MM.1S (cell line): Measurements from ENCODE around the gene GPS1.

ENCODE experiments used
- DNase-seq: peaks from one replicate; pipeline ENCODE4 v3.0.0-alpha.2; 2015
- H2AFZ ChIP-seq: fragments of 300-600 bp; sonication (generic); 2 replicates; pipeline ENCODE4 v1.6.0; 2016; ENCODE audit warnings: antibody characterized with exemption, low read length
- H3F3A ChIP-seq: fragments of 300-600 bp; sonication (generic); 2 replicates; pipeline ENCODE4 v1.6.1; 2016; ENCODE audit warnings: mild to moderate bottlenecking, antibody characterized with exemption, low read length, moderate library complexity, mixed read lengths; ENCODE audit not compliant: insufficient read depth
- H3K27ac ChIP-seq: fragments of 300-600 bp; sonication (generic); 2 replicates; pipeline ENCODE4 v1.5.1; 2016; ENCODE audit warnings: mild to moderate bottlenecking, low read length
- H3K27me3 ChIP-seq: fragments of 300-600 bp; sonication (generic); replicated peaks from 2 replicates; pipeline ENCODE4 v1.6.0; 2016; ENCODE audit warnings: low read length; ENCODE audit not compliant: insufficient read depth
- H3K36me3 ChIP-seq: fragments of 300-600 bp; sonication (generic); replicated peaks from 2 replicates; pipeline ENCODE4 v1.6.1; 2016; ENCODE audit warnings: mild to moderate bottlenecking, low read length, mixed read lengths; ENCODE audit not compliant: insufficient read depth
- H3K4me1 ChIP-seq: fragments of 300-600 bp; sonication (generic); 2 replicates; pipeline ENCODE4 v1.6.1; 2016; ENCODE audit warnings: low read length, mixed read lengths
- H3K4me2 ChIP-seq: fragments of 300-600 bp; sonication (generic); 2 replicates; pipeline ENCODE4 v1.6.0; 2016; ENCODE audit warnings: low read depth, low read length
- H3K4me3 ChIP-seq: fragments of 300-600 bp; sonication (generic); 2 replicates; pipeline ENCODE4 v1.5.1; 2016; ENCODE audit warnings: low read length, mixed read lengths
- H3K79me2 ChIP-seq: fragments of 300-600 bp; sonication (generic); 2 replicates; pipeline ENCODE4 v1.6.1; 2016; ENCODE audit warnings: mixed run types, low read length, mixed read lengths
- H3K9ac ChIP-seq: fragments of 300-600 bp; sonication (generic); 2 replicates; pipeline ENCODE4 v1.6.1; 2016; ENCODE audit warnings: low read length, mixed read lengths
- H3K9me2 ChIP-seq: fragments of 300-600 bp; sonication (generic); replicated peaks from 2 replicates; pipeline ENCODE4 v1.6.1; 2016; ENCODE audit warnings: mild to moderate bottlenecking, low read length, mixed read lengths; ENCODE audit not compliant: insufficient read depth
- H3K9me3 ChIP-seq: fragments of 300-600 bp; sonication (generic); replicated peaks from 2 replicates; pipeline ENCODE4 v1.6.1; 2016; ENCODE audit warnings: mild to moderate bottlenecking, low read length, mixed read lengths; ENCODE audit not compliant: insufficient read depth
- H4K20me1 ChIP-seq: fragments of 300-600 bp; sonication (generic); 2 replicates; pipeline ENCODE4 v1.6.1; 2016; ENCODE audit warnings: mild to moderate bottlenecking, low read length, moderate library complexity, mixed read lengths; ENCODE audit not compliant: insufficient read depth
- CTCF ChIP-seq: fragments of 300-600 bp; sonication (generic); IDR thresholded peaks from 2 replicates; pipeline ENCODE4 v1.5.1; 2016; ENCODE audit warnings: antibody characterized with exemption, low read length, mixed read lengths
- EZH2 ChIP-seq: fragments of 300-600 bp; sonication (generic); optimal IDR thresholded peaks from 2 replicates; pipeline ENCODE3; 2017; ENCODE audit warnings: low read depth, mild to moderate bottlenecking, antibody characterized with exemption, low read length, mixed read lengths
- EZH2phosphoT487 ChIP-seq: fragments of 300-600 bp; sonication (generic); IDR thresholded peaks from 2 replicates; pipeline ENCODE4 v1.6.1; 2018; ENCODE audit warnings: antibody characterized with exemption, low read length

The GPS1 gene

GRCh38 chr17:82103553-82104451, 52.1 kb downstream of the GPS1 start:
- no peaks in the 10 kb centered on the region for H4K20me1 ChIP-seq
- no peak for TF ChIP-seq EZH2
- TF ChIP-seq EZH2phosphoT487 = no peak
- no peak for TF ChIP-seq CTCF
- peaks cover 24% of the 10 kb centered on the region for H3K79me2 ChIP-seq
- H3K9me2 ChIP-seq = no peaks in the 10 kb centered on the region
- no peak overlapping the region for H3K4me2 ChIP-seq
- no peak overlapping the region for H3K27ac ChIP-seq
- H3K9ac ChIP-seq = no peak overlapping the region
- DNase-seq = no peak
- no peak overlapping the region for H3K4me3 ChIP-seq
- peaks cover 12% of the 10 kb centered on the region; the same call in 1 of the 2 replicates for H3F3A ChIP-seq
- no peaks in the 10 kb centered on the region for H3K9me3 ChIP-seq
- H3K4me1 ChIP-seq = peaks cover 19% of the 10 kb centered on the region
- H3K36me3 ChIP-seq = no peaks in the 10 kb centered on the region
- no peaks in the 10 kb centered on the region for H3K27me3 ChIP-seq
- no peak overlapping the region for H2AFZ ChIP-seq

- Histone ChIP-seq H2AFZ (no peak overlapping the region), H3K9me2 (no peaks in the 10 kb centered on the region), H3K4me1 (peaks cover 12% of the 10 kb centered on the region), H4K20me1 (no peaks in the 10 kb centered on the region), H3K9ac (peak overlapping the region; percentile 76; the same call in 1 of the 2 replicates), H3F3A (peaks cover 6% of the 10 kb centered on the region; the same call in 1 of the 2 replicates), H3K4me2 (peak overlapping the region; percentile 71; the same call in 1 of the 2 replicates), H3K79me2 (peaks cover 15% of the 10 kb centered on the region), H3K27ac (no peak overlapping the region), H3K36me3 (no peaks in the 10 kb centered on the region), H3K27me3 (no peaks in the 10 kb centered on the region), H3K4me3 (peak overlapping the region; percentile 69), H3K9me3 (no peaks in the 10 kb centered on the region)
- TF ChIP-seq EZH2 (no peak), CTCF (no peak), EZH2phosphoT487 (no peak)
- DNase-seq = no peak
Observed at GRCh38 chr17:82104797-82105416, 53.2 kb downstream of the GPS1 start.

- TF ChIP-seq CTCF = no peak
- TF ChIP-seq EZH2 = no peak
- TF ChIP-seq EZH2phosphoT487 = no peak
- Histone ChIP-seq H3K27me3 (no peaks in the 10 kb centered on the region), H3K9me3 (no peaks in the 10 kb centered on the region), H3K9ac (peak overlapping the region; percentile 76), H3K4me1 (peaks cover 12% of the 10 kb centered on the region), H3K9me2 (no peaks in the 10 kb centered on the region), H3F3A (peaks cover 6% of the 10 kb centered on the region; the same call in 1 of the 2 replicates), H4K20me1 (no peaks in the 10 kb centered on the region), H3K79me2 (peaks cover 15% of the 10 kb centered on the region), H3K27ac (peak overlapping the region; percentile 63; the same call in 1 of the 2 replicates), H3K4me3 (peak overlapping the region; percentile 69), H3K4me2 (peak overlapping the region; percentile 71), H2AFZ (peak overlapping the region; percentile 75; the same call in 1 of the 2 replicates), H3K36me3 (no peaks in the 10 kb centered on the region)
- DNase-seq = no peak
Observed at GRCh38 chr17:82105417-82105881, 53.8 kb downstream of the GPS1 start.
